H1 (cell line): ENCODE data around the gene ARMS2. TPM values are rescaled to one million over a fixed set of nuclear protein-coding genes. Genes with fewer than 3 reads are reported as not detected.

Experiments
- BCL11A ChIP-seq, 2 experiments: IDR thresholded peaks; one replicate each; pipeline ENCODE4 v1.6.1; 2011; ENCODE audit warnings: low read depth in 2 of 2, low read length in 2 of 2, mild to moderate bottlenecking in 2 of 2
- BRCA1 ChIP-seq: IDR thresholded peaks from 2 replicates; pipeline ENCODE4 v1.6.1; 2012; ENCODE audit warnings: low read depth, low read length, improper control_type of control experiment
- CHD1 ChIP-seq: IDR thresholded peaks from 2 replicates; pipeline ENCODE4 v1.6.1; 2012; ENCODE audit warnings: low read depth, low read length, improper control_type of control experiment
- JUND ChIP-seq: IDR thresholded peaks from 2 replicates; pipeline ENCODE4 v1.6.1; 2011; ENCODE audit warnings: mild to moderate bottlenecking, improper control_type of control experiment, low read length
- RXRA ChIP-seq: IDR thresholded peaks from 2 replicates; pipeline ENCODE4 v1.6.1; 2011; ENCODE audit warnings: low read depth, mild to moderate bottlenecking, low read length, moderate library complexity; ENCODE audit not compliant: insufficient read depth
- SUZ12 ChIP-seq: fragments of 200-600 bp; sonication (generic); IDR thresholded peaks from 2 replicates; pipeline ENCODE4 v1.6.1; 2012; ENCODE audit warnings: mild to moderate bottlenecking, inconsistent platforms, low read length, moderate library complexity, mixed read lengths
- TCF12 ChIP-seq: IDR thresholded peaks from 2 replicates; pipeline ENCODE4 v1.6.1; 2011; ENCODE audit warnings: low read depth, mild to moderate bottlenecking, low read length
- polyA plus RNA-seq, 7 experiments: library from polyadenylated mRNA; depleted of rRNA in 3 of 7; stranded (reverse) in 5 of 7; unstranded in 2 of 7; fragments of >200 nt in 5 of 7; fragments of 200-250 nt in 2 of 7; gene quantifications; 1 replicate in 5 of 7; 2 replicates in 1 of 7; 4 replicates in 1 of 7; pipeline versions ENCODE4 v1.2.1 to v1.2.3, GENCODE V29; 2011 to 2013; ENCODE audit warnings: missing spikeins in 2 of 7, mixed read lengths in 2 of 7
- total RNA-seq: library from RNA; stranded (reverse); fragmentation: NEBNext Ultra II Directional; extraction: Animal tissue kit (Norgen Biotek cat#: 25700); gene quantifications from 2 replicates; pipeline ENCODE4 v1.2.1, GENCODE V29; 2021

Gene ARMS2
- total and polyA plus RNA-seq, 2 of the 8 experiments (the other 6 are each of a cell fraction or from before 2014, with no cell fraction given): not detected

DNA sequence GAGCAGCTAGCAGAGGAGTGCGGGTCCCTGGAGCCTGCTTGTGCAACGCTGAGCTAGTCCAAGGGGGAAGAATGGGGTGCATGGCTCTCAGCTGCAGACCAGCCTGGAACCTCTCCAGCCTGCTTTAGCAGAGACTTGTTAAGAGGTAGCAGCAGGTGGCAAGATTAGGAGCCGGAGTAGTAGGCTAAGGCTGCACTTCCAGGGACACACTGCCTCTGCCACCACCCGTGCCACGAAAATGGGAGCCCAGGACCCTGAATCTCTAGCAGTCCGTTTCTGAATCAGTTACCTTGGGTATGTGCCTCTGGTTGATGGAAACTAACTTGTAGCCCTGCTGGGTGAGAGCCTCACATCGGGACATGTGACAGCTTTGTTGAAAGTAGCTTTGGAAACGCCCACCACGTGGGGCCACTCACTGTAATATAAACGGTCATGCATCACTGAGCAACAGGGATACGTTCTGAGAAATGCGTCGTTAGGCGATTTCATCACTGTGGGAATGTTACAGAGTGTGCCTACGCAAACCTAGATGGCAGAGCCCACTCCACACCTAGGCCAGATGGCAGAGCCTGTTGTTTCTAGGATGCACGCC, 32.8 kb downstream of the ARMS2 start (continued):
- TF ChIP-seq BRCA1 (no peak), SUZ12 (no peak), BCL11A (IDR thresholded peaks at IDR 0.05; ENCODE audit: low read depth in 2 of 2, low read length in 2 of 2) (no peak), CHD1 (no peak), RXRA (no peak), TCF12 (no peak), JUND (no peak)
